HepG2 (cell line): ENCODE data around the gene SAMD8. TPM values are rescaled to one million over a fixed set of nuclear protein-coding genes. Genes with fewer than 3 reads are reported as not detected.
A peak's percentile ranks its signal among the peaks of the same experiment; 100 is the strongest.

Source experiments
- ATAC-seq: fragments of 200-7000 bp; cut with Tn5 transposase; 3 replicates; pipeline ENCODE4 v1.9.1; 2020; ENCODE audit warnings: mild to moderate bottlenecking, moderate library complexity
- BruUV-seq: library from RNA; stranded (reverse); fragments of 400-500 nt; replicated peaks from 2 replicates; lab custom pipeline; 2021; lab: Mats Ljungman, UMichigan
- CTCF ChIA-PET: fragments of 300-600 bp; formaldehyde crosslinking; extraction: SDS; loops from one replicate; lab custom pipeline; 2021; ENCODE audit warnings: low total read pairs, inconsistent platforms, low intra/inter-chr PET ratio; lab: Yijun Ruan, JAX
- POLR2A ChIA-PET: fragments of 350-600 bp; sonication (Branson Sonifier 250); formaldehyde crosslinking; loops from one replicate; lab custom pipeline; 2020; ENCODE audit warnings: antibody characterized with exemption, inconsistent platforms; lab: Yijun Ruan, JAX
- DNase-seq: peaks from one replicate; pipeline ENCODE4 v3.0.0-alpha.2; 2015; ENCODE audit warnings: low spot score
- FAIRE-seq: peaks from 3 replicates; lab custom pipeline; 2011; peaks lifted over from hg19 to GRCh38; lab: Jason Lieb, UNC
- H2AFZ ChIP-seq: one replicate; pipeline ENCODE4 v1.6.1; 2011; ENCODE audit warnings: low read length, inconsistent platforms
- H3K27ac ChIP-seq: fragments of 300-600 bp; 3 replicates; pipeline ENCODE4 v1.8.0; 2011; ENCODE audit warnings: mixed run types, mild to moderate bottlenecking, mixed read lengths, low read length, inconsistent platforms; ENCODE audit not compliant: insufficient read depth; ENCODE audit errors: extremely low read length
- H3K27me3 ChIP-seq, 2 experiments: fragments of 200-600 bp in 1 of 2; 2 replicates in 1 of 2; 3 replicates in 1 of 2; pipeline versions ENCODE4 v1.6.0 to v1.8.0; 2011; ENCODE audit warnings: low read length in 2 of 2, mild to moderate bottlenecking in 2 of 2, moderate library complexity in 2 of 2, inconsistent platforms in 1 of 2; ENCODE audit not compliant: insufficient read depth in 2 of 2, control insufficient read depth in 1 of 2
- H3K36me3 ChIP-seq, 2 experiments: fragments of 200-600 bp in 1 of 2; replicated peaks in 1 of 2; 2 replicates in 1 of 2; 3 replicates in 1 of 2; pipeline versions ENCODE4 v1.5.1 to v1.8.0; 2011; ENCODE audit warnings: low read length in 2 of 2, inconsistent platforms in 1 of 2; ENCODE audit not compliant: insufficient read depth in 2 of 2, control insufficient read depth in 1 of 2
- H3K4me1 ChIP-seq: 2 replicates; pipeline ENCODE4 v1.5.1; 2012; ENCODE audit warnings: low read length, inconsistent platforms; ENCODE audit not compliant: insufficient read depth
- H3K4me2 ChIP-seq: 2 replicates; pipeline ENCODE4 v1.6.0; 2011; ENCODE audit warnings: low read depth, low read length, inconsistent platforms
- H3K4me3 ChIP-seq, 3 experiments: fragments of 200-600 bp in 1 of 3; sonication (generic), shearing (Covaris generic) in 1 of 3; replicated peaks in 1 of 3; 2 replicates each; pipeline ENCODE4 v1.5.1; 2011 to 2016; ENCODE audit warnings: low read length in 3 of 3, inconsistent platforms in 2 of 3, low read depth in 2 of 3, mild to moderate bottlenecking in 2 of 3, control low read depth in 1 of 3, mixed read lengths in 1 of 3; ENCODE audit not compliant: insufficient read depth in 1 of 3
- H3K79me2 ChIP-seq: one replicate; pipeline ENCODE4 v1.6.1; 2011; ENCODE audit warnings: low read length, inconsistent platforms; ENCODE audit not compliant: insufficient read depth
- H3K9ac ChIP-seq: 2 replicates; pipeline ENCODE4 v1.6.0; 2011; ENCODE audit warnings: mild to moderate bottlenecking, low read depth, low read length, inconsistent platforms; ENCODE audit not compliant: insufficient read depth
- H3K9me3 ChIP-seq: 2 replicates; pipeline ENCODE4 v1.5.1; 2012; ENCODE audit warnings: mild to moderate bottlenecking, low read length
- H4K20me1 ChIP-seq: 2 replicates; pipeline ENCODE4 v1.6.0; 2011; ENCODE audit warnings: inconsistent platforms, mild to moderate bottlenecking, low read length, moderate library complexity; ENCODE audit not compliant: insufficient read depth
- ESRRA ChIP-seq: sonication (generic); formaldehyde crosslinking; IDR thresholded peaks from 2 replicates; pipeline ENCODE4 v1.5.1; 2020; ENCODE audit warnings: mild to moderate bottlenecking, low read depth, missing genetic modification reagents
- FOXA1 ChIP-seq, 2 experiments: fragments of 450-650 bp in 1 of 2; sonication (generic) in 1 of 2; formaldehyde crosslinking in 1 of 2; IDR thresholded peaks; 2 replicates each; pipeline versions ENCODE4 v1.4.0 to v1.6.1; 2016 to 2020; ENCODE audit warnings: missing genetic modification reagents in 1 of 2
- FOXJ3 ChIP-seq: sonication (generic); formaldehyde crosslinking; IDR thresholded peaks from 2 replicates; pipeline ENCODE4 v1.4.0; 2020; ENCODE audit warnings: missing genetic modification reagents, mild to moderate bottlenecking, borderline replicate concordance
- FOXP1 ChIP-seq, 2 experiments: fragments of 450-650 bp in 1 of 2; IDR thresholded peaks; 2 replicates each; pipeline ENCODE4 v1.6.1; 2017 to 2018; ENCODE audit warnings: antibody characterized with exemption in 1 of 2
- HDAC1 ChIP-seq: sonication (generic); formaldehyde crosslinking; IDR thresholded peaks from 2 replicates; pipeline ENCODE4 v1.5.1; 2020; ENCODE audit warnings: mild to moderate bottlenecking, missing genetic modification reagents
- MYNN ChIP-seq: sonication (generic); formaldehyde crosslinking; IDR thresholded peaks from 2 replicates; pipeline ENCODE4 v1.4.0; 2020; ENCODE audit warnings: mild to moderate bottlenecking, low read depth, missing genetic modification reagents
- NR2F2 ChIP-seq: IDR thresholded peaks from 2 replicates; pipeline ENCODE4 v1.6.1; 2012; ENCODE audit warnings: low read depth, inconsistent platforms, borderline replicate concordance
- PAXIP1 ChIP-seq: sonication (generic); formaldehyde crosslinking; conservative IDR thresholded peaks from 2 replicates; pipeline ENCODE4 v1.4.0; 2020; ENCODE audit warnings: mild to moderate bottlenecking, missing genetic modification reagents, moderate library complexity
- PPARG ChIP-seq: conservative IDR thresholded peaks from 2 replicates; pipeline ENCODE4 v1.6.1; 2016; ENCODE audit warnings: missing biosample characterization, missing genetic modification reagents
- PRDM4 ChIP-seq: sonication (generic); formaldehyde crosslinking; IDR thresholded peaks from 2 replicates; pipeline ENCODE4 v1.9.0; 2021; ENCODE audit warnings: missing genetic modification reagents, borderline replicate concordance
- SMAD1 ChIP-seq: sonication (generic); formaldehyde crosslinking; IDR thresholded peaks from 2 replicates; pipeline ENCODE4 v1.4.0; 2020; ENCODE audit warnings: missing genetic modification reagents, low read depth, mild to moderate bottlenecking, borderline replicate concordance
- SOX6 ChIP-seq, 2 experiments: fragments of 450-650 bp in 1 of 2; sonication (generic) in 1 of 2; formaldehyde crosslinking in 1 of 2; IDR thresholded peaks; 2 replicates each; pipeline versions ENCODE4 v1.4.0 to v1.6.1; 2017 to 2020; ENCODE audit warnings: antibody characterized with exemption in 1 of 2, mild to moderate bottlenecking in 1 of 2, missing genetic modification reagents in 1 of 2
- TBX2 ChIP-seq: sonication (generic); formaldehyde crosslinking; IDR thresholded peaks from 2 replicates; pipeline ENCODE4 v1.5.0; 2020; ENCODE audit warnings: missing genetic modification reagents, mild to moderate bottlenecking, borderline replicate concordance
- ZBTB38 ChIP-seq: sonication (generic); formaldehyde crosslinking; IDR thresholded peaks from 2 replicates; pipeline ENCODE4 v1.5.1; 2020; ENCODE audit warnings: mild to moderate bottlenecking, missing genetic modification reagents
- ZNF230 ChIP-seq: sonication (generic); formaldehyde crosslinking; IDR thresholded peaks from 2 replicates; pipeline ENCODE4 v1.4.0; 2020; ENCODE audit warnings: mild to moderate bottlenecking, missing genetic modification reagents
- ZNF841 ChIP-seq: sonication (generic); formaldehyde crosslinking; IDR thresholded peaks from 2 replicates; pipeline ENCODE4 v1.8.1; 2023; ENCODE audit warnings: missing genetic modification reagents, borderline replicate concordance
- WGBS: methylation state at CpG from one replicate; pipeline ENCODE4 v1.1.6; 2017; ENCODE audit warnings: low lambda C conversion rate; 5-methylcytosine and 5-hydroxymethylcytosine counted together
- in situ Hi-C: cut with HindIII; loops from 2 replicates; pipeline ENCODE4 v1.10.0; 2017; ENCODE audit warnings: low pct_unique_long_range_greater_than_20kb; ENCODE audit not compliant: extremely low pct_ligation_motif_present
- intact Hi-C: fragments of 100-400 bp; cut with micrococcal nuclease; formaldehyde crosslinking; loops from one replicate; pipeline ENCODE4 v1.10.0; 2022; ENCODE audit not compliant: unreplicated experiment
- polyA plus RNA-seq, 8 experiments: library from polyadenylated mRNA; depleted of rRNA in 3 of 8; stranded (reverse) in 7 of 8; unstranded in 1 of 8; fragments of >200 nt; fragmentation: Illumina TruSeq in 4 of 8; extraction: Trizol in 4 of 8; gene quantifications; 2 replicates each; pipeline versions ENCODE4 v1.2.1 to v1.2.3, GENCODE V29; 2011 to 2016; ENCODE audit warnings: low read depth in 4 of 8, missing spikeins in 1 of 8, mixed read lengths in 1 of 8; ENCODE audit not compliant: insufficient read depth in 1 of 8
- total RNA-seq, 5 experiments: library from RNA; depleted of rRNA; stranded (reverse); fragments of >200 nt; fragmentation: Illumina TruSeq; extraction: Trizol; gene quantifications; 2 replicates each; pipeline ENCODE4 v1.2.3, GENCODE V29; 2016; ENCODE audit warnings: low read depth in 1 of 5

Gene SAMD8
- total and polyA plus RNA-seq, 2 of the 13 experiments (the other 11 are each of a cell fraction or from before 2014, with no cell fraction given) = 10.4 to 13.2 TPM

- peak overlapping the region in 1 of 3 experiments; percentile 41; a peak in 2 of 6 replicates for H3K4me3 ChIP-seq
- no peaks in the 10 kb centered on the region for H4K20me1 ChIP-seq
- ATAC-seq (peak; percentile 80), DNase-seq (peak; percentile 62), FAIRE-seq (peak; percentile 63)
- no TSS peak for BruUV-seq
- H3K4me2 ChIP-seq = peak overlapping the region; percentile 67
- H3K9ac ChIP-seq = no peak overlapping the region
- no peaks in the 10 kb centered on the region for H3K27me3 ChIP-seq
- no peak overlapping the region for H2AFZ ChIP-seq
- ChIA-PET POLR2A (no interaction called here), CTCF (no interaction called here)
- H3K79me2 ChIP-seq = no peaks in the 10 kb centered on the region
- H3K36me3 ChIP-seq = no peaks in the 10 kb centered on the region
- 0% methylated on average over 1 of the region's 10 CpGs for WGBS
- in situ Hi-C loops = loop anchor here (10.0 kb wide), 1 partner anchor 830 kb away; no protein-coding TSS in a partner anchor
- no peak overlapping the region for H3K27ac ChIP-seq
- intact Hi-C loops = no loop called here
- no peaks in the 10 kb centered on the region for H3K9me3 ChIP-seq
- peaks cover 33% of the 10 kb centered on the region for H3K4me1 ChIP-seq
- TF ChIP-seq TBX2 (CRISPR knock-in tag) (peak; percentile 73; the same call in 1 of the 2 replicates), ZBTB38 (CRISPR knock-in tag) (peak; percentile 42; the same call in 1 of the 2 replicates), HDAC1 (CRISPR knock-in tag) (peak; percentile 48; the same call in 1 of the 2 replicates), MYNN (CRISPR knock-in tag) (no peak), NR2F2 (peak; percentile 85), FOXA1 (IDR thresholded peaks at IDR 0.05) (no peak), FOXA1 (CRISPR knock-in tag; IDR thresholded peaks at IDR 0.05) (peak; percentile 83), SOX6 (IDR thresholded peaks at IDR 0.05) (no peak), SOX6 (CRISPR knock-in tag; IDR thresholded peaks at IDR 0.05) (peak; percentile 37; the same call in 1 of the 2 replicates), PRDM4 (CRISPR knock-in tag) (0 out of 2 replicates have a peak, but pooled peaks have one; percentile 79), FOXJ3 (CRISPR knock-in tag) (peak; percentile 48; the same call in 1 of the 2 replicates), ZNF230 (CRISPR knock-in tag) (no peak), ZNF841 (CRISPR knock-in tag) (no peak), PPARG (peak; percentile 62; the same call in 1 of the 2 replicates), PAXIP1 (CRISPR knock-in tag) (peak; percentile 78), SMAD1 (0 out of 2 replicates have a peak, but pooled peaks have one; percentile 50), FOXP1 (IDR thresholded peaks at IDR 0.05) (no peak), FOXP1 (CRISPR knock-in tag; IDR thresholded peaks at IDR 0.05) (peak; percentile 74), ESRRA (0 out of 2 replicates have a peak, but pooled peaks have one; percentile 24)
Measured at GRCh38 chr10:75094465-75094864, 17.0 kb upstream of the SAMD8 start.
